CMK (cell line): Measurements from ENCODE around the gene SPINT3.

ENCODE experiments used
- DNase-seq: peaks from one replicate; pipeline ENCODE4 v3.0.0-alpha.2; 2010; ENCODE audit warnings: low read depth

SPINT3 gene

GRCh38 chr20:45515147-45515913 lies at the start of gene SPINT3:
Gene SPINT3, minus strand, starts transcription at chr20:45515622. Its CDS starts 14 bp downstream, at chr20:45515608.
- no peak for DNase-seq

- no peak for DNase-seq
These were observed 49.4 kb upstream of the SPINT3 start for GRCh38 chr20:45564760-45565276.

- no peak for DNase-seq
These were observed 39.8 kb upstream of the SPINT3 start for GRCh38 chr20:45555198-45555597.

GRCh38 chr20:45552456-45552855 lies 37.0 kb upstream of the SPINT3 start:
- no peak for DNase-seq

- DNase-seq = no peak
These were observed 35.3 kb upstream of the SPINT3 start for GRCh38 chr20:45550765-45551164.

- no peak for DNase-seq
These were observed 33.0 kb upstream of the SPINT3 start for GRCh38 chr20:45548410-45548809.

GRCh38 chr20:45547206-45547770 lies 31.9 kb upstream of the SPINT3 start, which contains the start of gene EPPIN:
Gene EPPIN, minus strand, starts transcription at chr20:45547401. Its CDS starts 44 bp downstream, at chr20:45547357.
- no peak for DNase-seq

GRCh38 chr20:45545754-45546453 lies 30.5 kb upstream of the SPINT3 start:
- no peak for DNase-seq

- DNase-seq = no peak
These were observed 29.9 kb upstream of the SPINT3 start for GRCh38 chr20:45545351-45545750.

GRCh38 chr20:45539382-45539781 lies 24.0 kb upstream of the SPINT3 start, which contains the start of gene WFDC6:
Gene WFDC6, minus strand, starts transcription at chr20:45539482. Its CDS starts 75 bp downstream, at chr20:45539407.
- no peak for DNase-seq

GRCh38 chr20:45538209-45538799 lies 22.9 kb upstream of the SPINT3 start:
- DNase-seq = no peak

- no peak for DNase-seq
These were observed 11.9 kb upstream of the SPINT3 start for GRCh38 chr20:45527294-45527693.

GRCh38 chr20:45523821-45524220 lies 8.4 kb upstream of the SPINT3 start:
- DNase-seq = no peak

- no peak for DNase-seq
These were observed 2.9 kb upstream of the SPINT3 start for GRCh38 chr20:45518282-45518681.

GRCh38 chr20:45510242-45510862 lies 5.1 kb downstream of the SPINT3 start:
- no peak for DNase-seq

GRCh38 chr20:45509091-45509490 lies 6.3 kb downstream of the SPINT3 start:
- no peak for DNase-seq

- no peak for DNase-seq
These were observed 7.1 kb downstream of the SPINT3 start for GRCh38 chr20:45508068-45508886.

- no peak for DNase-seq
These were observed 8.2 kb downstream of the SPINT3 start for GRCh38 chr20:45507011-45507820.

GRCh38 chr20:45506398-45506797 lies 9.0 kb downstream of the SPINT3 start:
- no peak for DNase-seq

GRCh38 chr20:45503403-45503802 lies 12.0 kb downstream of the SPINT3 start:
- DNase-seq = no peak
